CD4-positive, alpha-beta T cell (primary cell): ENCODE results near the gene PRDM16. TPM values are rescaled to one million over a fixed set of nuclear protein-coding genes. Genes with fewer than 3 reads are reported as not detected.

Experiments used
- ATAC-seq: fragments of 200-7000 bp; cut with Tn5 transposase; one replicate; pipeline ENCODE4 v1.10.0; 2022; ENCODE audit warnings: mild to moderate bottlenecking; ENCODE audit not compliant: poor library complexity
- CTCF ChIA-PET: fragments of 350-600 bp; sonication (Branson Sonifier 250); formaldehyde crosslinking; loops from one replicate; lab custom pipeline; 2021; ENCODE audit warnings: antibody characterized with exemption, inconsistent platforms; lab: Charles Lee
- POLR2A ChIA-PET: fragments of 350-600 bp; sonication (Branson Sonifier 250); formaldehyde crosslinking; loops from one replicate; lab custom pipeline; 2021; ENCODE audit warnings: antibody characterized with exemption, inconsistent platforms; lab: Charles Lee
- DNase-seq, 14 experiments: peaks; one replicate each; pipeline ENCODE4 v3.0.0-alpha.2; 2013 to 2020; ENCODE audit warnings: mixed read lengths in 2 of 14
- H3K27ac ChIP-seq, 2 donors: one replicate each; pipeline versions ENCODE4 v1.5.1 to v1.7.0; 2013; ENCODE audit warnings: low read length in 2 of 2, low read depth in 1 of 2, mild to moderate bottlenecking in 1 of 2
- H3K27me3 ChIP-seq, 2 experiments: 1 replicate in 1 of 2; 2 replicates in 1 of 2; pipeline versions ENCODE4 v1.6.1 to v1.7.0; 2013; ENCODE audit warnings: low read length in 2 of 2, control low read depth in 1 of 2, mild to moderate bottlenecking in 1 of 2, moderate library complexity in 1 of 2; ENCODE audit not compliant: insufficient read depth in 2 of 2, control insufficient read depth in 1 of 2
- H3K36me3 ChIP-seq: one replicate; pipeline ENCODE4 v1.6.1; 2013; ENCODE audit warnings: low read length, control low read depth; ENCODE audit not compliant: insufficient read depth
- H3K4me1 ChIP-seq: one replicate; pipeline ENCODE4 v1.6.1; 2013; ENCODE audit warnings: low read length, control low read depth; ENCODE audit not compliant: insufficient read depth
- H3K4me3 ChIP-seq: one replicate; pipeline ENCODE4 v1.5.1; 2013; ENCODE audit warnings: mild to moderate bottlenecking, low read length, moderate library complexity
- H3K9me3 ChIP-seq, 2 experiments: 1 replicate in 1 of 2; 2 replicates in 1 of 2; pipeline versions ENCODE4 v1.6.1 to v1.7.0; 2013; ENCODE audit warnings: low read length in 2 of 2, mild to moderate bottlenecking in 2 of 2, control low read depth in 1 of 2, moderate library complexity in 1 of 2; ENCODE audit not compliant: control insufficient read depth in 1 of 2, insufficient read depth in 1 of 2
- H3K27ac Mint-ChIP-seq: one replicate; pipeline ENCODE4 v1.8.0; 2020; ENCODE audit warnings: mixed read lengths
- H3K27me3 Mint-ChIP-seq: one replicate; pipeline ENCODE4 v1.8.0; 2021; ENCODE audit warnings: mixed read lengths
- H3K36me3 Mint-ChIP-seq: one replicate; pipeline ENCODE4 v1.8.0; 2021; ENCODE audit warnings: low read depth, mixed read lengths
- H3K4me1 Mint-ChIP-seq: one replicate; pipeline ENCODE4 v1.8.0; 2021; ENCODE audit warnings: low read depth, mixed read lengths
- H3K4me3 Mint-ChIP-seq: one replicate; pipeline ENCODE4 v1.8.0; 2020; ENCODE audit warnings: mild to moderate bottlenecking, mixed read lengths
- H3K9me3 Mint-ChIP-seq: one replicate; pipeline ENCODE4 v1.8.0; 2020; ENCODE audit warnings: mixed read lengths
- intact Hi-C, 2 experiments: fragments of 100-400 bp; cut with DNase I in 1 of 2; cut with micrococcal nuclease in 1 of 2; formaldehyde crosslinking; loops; one replicate each; pipeline versions ENCODE4 v1.15.1 to v1.9.0; 2023 to 2025; cut with DNase I, micrococcal nuclease
- total RNA-seq, 174 experiments: library from RNA in 2 of 174; stranded (reverse) in 2 of 174; gene quantifications; one replicate each; pipeline ENCODE4 v1.2.3 and lab custom pipeline; 2021 to 2026
- TF ChIP-seq, protein P1 (sequence below): fragments of 200-600 bp; IDR thresholded peaks from one replicate; pipeline ENCODE4 v1.8.0; 2022; ENCODE audit warnings: antibody characterized with exemption, mild to moderate bottlenecking

Gene PRDM16
- total RNA-seq, 2 experiments from 2014 or later = not detected

DNA sequence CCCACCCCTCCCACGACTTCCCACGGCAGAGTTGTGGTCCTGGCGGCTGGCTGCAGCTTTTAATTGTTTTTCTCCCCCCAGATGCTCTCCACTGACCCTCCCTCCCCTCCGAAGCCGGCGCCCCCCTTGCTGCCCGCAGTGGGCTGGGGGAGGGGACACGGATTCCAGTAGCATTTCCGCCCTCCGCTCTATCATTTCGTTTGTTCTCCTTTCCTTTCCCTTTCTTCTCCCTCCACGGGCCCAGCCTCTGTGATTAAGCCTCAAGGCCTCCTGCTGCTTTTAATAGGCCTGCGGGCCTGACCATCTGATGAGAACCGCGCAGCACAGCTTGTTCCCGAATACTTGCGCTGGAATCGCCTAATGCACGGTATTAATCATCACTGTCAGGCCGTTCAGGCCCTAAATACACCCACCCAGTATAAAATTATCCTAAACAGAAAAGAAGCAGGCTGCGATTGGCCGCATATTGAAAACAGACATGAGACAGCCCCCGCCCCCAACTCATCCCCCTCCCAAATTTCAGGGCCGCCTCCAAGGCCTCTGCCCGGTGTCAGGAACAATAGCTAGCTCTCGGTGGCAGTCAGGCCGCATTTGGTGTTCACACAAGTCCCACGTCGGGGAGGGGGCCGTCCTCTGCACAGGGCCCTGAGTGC is 283.4 kb downstream of the PRDM16 start:
- Histone ChIP-seq H3K4me1 (no peaks in the 10 kb centered on the region), H3K4me3 (no peak overlapping the region), H3K27ac (no peak overlapping the region), H3K27me3 (peaks cover 2 to 3% of the 10 kb centered on the region in 2 experiments), H3K9me3 (peaks cover 0 to 9% of the 10 kb centered on the region in 2 experiments), H3K36me3 (no peaks in the 10 kb centered on the region)
- no peaks in the 10 kb centered on the region for H3K9me3 Mint-ChIP-seq
- TF ChIP-seq, protein P1, sequence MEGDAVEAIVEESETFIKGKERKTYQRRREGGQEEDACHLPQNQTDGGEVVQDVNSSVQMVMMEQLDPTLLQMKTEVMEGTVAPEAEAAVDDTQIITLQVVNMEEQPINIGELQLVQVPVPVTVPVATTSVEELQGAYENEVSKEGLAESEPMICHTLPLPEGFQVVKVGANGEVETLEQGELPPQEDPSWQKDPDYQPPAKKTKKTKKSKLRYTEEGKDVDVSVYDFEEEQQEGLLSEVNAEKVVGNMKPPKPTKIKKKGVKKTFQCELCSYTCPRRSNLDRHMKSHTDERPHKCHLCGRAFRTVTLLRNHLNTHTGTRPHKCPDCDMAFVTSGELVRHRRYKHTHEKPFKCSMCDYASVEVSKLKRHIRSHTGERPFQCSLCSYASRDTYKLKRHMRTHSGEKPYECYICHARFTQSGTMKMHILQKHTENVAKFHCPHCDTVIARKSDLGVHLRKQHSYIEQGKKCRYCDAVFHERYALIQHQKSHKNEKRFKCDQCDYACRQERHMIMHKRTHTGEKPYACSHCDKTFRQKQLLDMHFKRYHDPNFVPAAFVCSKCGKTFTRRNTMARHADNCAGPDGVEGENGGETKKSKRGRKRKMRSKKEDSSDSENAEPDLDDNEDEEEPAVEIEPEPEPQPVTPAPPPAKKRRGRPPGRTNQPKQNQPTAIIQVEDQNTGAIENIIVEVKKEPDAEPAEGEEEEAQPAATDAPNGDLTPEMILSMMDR = no peak
- no peak overlapping the region for H3K4me3 Mint-ChIP-seq
- H3K36me3 Mint-ChIP-seq = no peaks in the 10 kb centered on the region
- H3K27ac Mint-ChIP-seq = no peak overlapping the region
- ATAC-seq = no peak
- H3K27me3 Mint-ChIP-seq = peaks cover 4% of the 10 kb centered on the region
- POLR2A ChIA-PET = no interaction called here
- intact Hi-C loops = no loop called here
- no peak for DNase-seq
- CTCF ChIA-PET = no interaction called here
- no peaks in the 10 kb centered on the region for H3K4me1 Mint-ChIP-seq

DNA sequence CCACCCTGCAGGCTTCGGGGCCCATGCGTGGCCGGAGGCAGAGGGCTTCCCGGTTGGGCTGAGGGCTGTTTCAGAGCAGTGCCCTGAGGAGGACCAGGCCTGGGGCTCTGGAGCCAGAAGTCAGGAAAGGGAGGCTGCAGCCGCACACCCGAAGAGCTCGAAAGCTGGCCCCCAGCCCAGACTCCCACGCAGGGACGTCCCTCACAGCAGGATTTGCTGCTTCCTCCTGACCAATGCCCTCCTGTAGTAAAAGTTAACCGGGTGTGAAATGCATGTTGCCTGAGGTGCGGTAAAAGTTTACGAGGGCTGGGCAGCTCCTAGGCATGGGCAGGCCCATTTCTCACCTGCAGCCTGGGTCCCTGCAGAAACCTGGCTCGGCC is 283.9 kb downstream of the PRDM16 start:
- intact Hi-C loops = no loop called here

DNA sequence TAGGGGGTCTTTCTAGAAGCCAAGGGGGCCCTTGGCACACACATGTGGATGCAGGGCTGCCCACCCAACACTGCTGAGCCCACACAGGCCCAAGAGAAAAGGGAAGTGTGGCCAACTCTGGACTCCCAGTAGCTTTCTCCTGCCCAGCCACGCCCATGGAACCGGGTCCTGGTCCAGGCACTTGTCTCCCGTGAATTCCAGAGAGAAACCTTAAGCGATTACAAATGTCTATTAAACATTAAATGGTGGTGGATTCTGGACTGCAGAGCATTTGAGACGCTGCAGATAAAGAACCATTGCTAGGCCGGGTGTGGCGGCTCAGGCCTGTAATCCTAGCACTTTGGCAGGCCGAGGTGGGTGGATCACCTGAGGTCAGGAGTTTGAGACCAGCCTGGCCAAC is 284.9 kb downstream of the PRDM16 start:
- no peaks in the 10 kb centered on the region for H3K36me3 ChIP-seq
- Mint-ChIP-seq H3K9me3 (no peaks in the 10 kb centered on the region), H3K27me3 (peaks cover 4% of the 10 kb centered on the region), H3K27ac (no peak overlapping the region), H3K36me3 (no peaks in the 10 kb centered on the region), H3K4me1 (no peaks in the 10 kb centered on the region), H3K4me3 (no peak overlapping the region)
- DNase-seq (no peak), ATAC-seq (no peak)
- H3K9me3 ChIP-seq = peaks cover 0 to 16% of the 10 kb centered on the region in 2 experiments
- no peak overlapping the region for H3K27ac ChIP-seq
- intact Hi-C loops = no loop called here
- POLR2A ChIA-PET = no interaction called here
- CTCF ChIA-PET = no interaction called here
- peaks cover 2 to 3% of the 10 kb centered on the region in 2 experiments for H3K27me3 ChIP-seq
- TF ChIP-seq, protein P1 = no peak
- H3K4me1 ChIP-seq = no peaks in the 10 kb centered on the region
- no peak overlapping the region for H3K4me3 ChIP-seq

More for the DNA sequence above, 283.9 kb downstream of the PRDM16 start:
- Histone ChIP-seq H3K9me3 (peaks cover 0 to 9% of the 10 kb centered on the region in 2 experiments), H3K36me3 (no peaks in the 10 kb centered on the region), H3K27ac (no peak overlapping the region), H3K4me3 (no peak overlapping the region), H3K27me3 (peaks cover 2 to 3% of the 10 kb centered on the region in 2 experiments), H3K4me1 (no peaks in the 10 kb centered on the region)
- no peak overlapping the region for H3K4me3 Mint-ChIP-seq
- H3K27me3 Mint-ChIP-seq = peaks cover 4% of the 10 kb centered on the region
- no peaks in the 10 kb centered on the region for H3K36me3 Mint-ChIP-seq
- H3K4me1 Mint-ChIP-seq = no peaks in the 10 kb centered on the region
- CTCF ChIA-PET = no interaction called here
- TF ChIP-seq, protein P1 = no peak
- no peaks in the 10 kb centered on the region for H3K9me3 Mint-ChIP-seq
- no peak for ATAC-seq
- no peak for DNase-seq
- POLR2A ChIA-PET = no interaction called here
- no peak overlapping the region for H3K27ac Mint-ChIP-seq
